ENCODE measurements around the gene GPR6. TPM values are rescaled to one million over a fixed set of nuclear protein-coding genes. Genes with fewer than 3 reads are reported as not detected.

GPR6 gene
- total and polyA plus RNA-seq, 3 experiments from 2014 or later, result not detected

DNA sequence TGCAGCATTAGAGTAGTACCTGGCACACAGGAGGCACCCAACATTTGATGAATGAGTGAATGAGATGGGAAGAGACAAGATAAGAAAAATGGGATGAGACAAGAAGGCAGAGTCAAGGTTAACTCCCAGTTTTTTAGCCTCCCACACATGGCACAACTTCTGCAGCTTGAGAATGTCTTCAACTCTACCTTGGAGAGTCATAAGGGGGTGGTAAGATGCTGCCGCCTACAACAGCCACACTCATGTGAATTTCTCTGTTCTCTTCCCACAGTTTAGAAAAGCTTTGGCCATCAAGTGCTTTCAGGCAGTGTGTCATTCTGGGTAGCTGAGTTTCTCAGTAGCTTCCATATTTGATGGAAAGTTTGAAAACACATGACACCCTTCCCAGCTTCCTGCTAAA lies 19.5 kb upstream of the GPR6 start:
- Histone ChIP-seq H3K9me3 (ENCODE audit: low read length) (no peaks in the 10 kb centered on the region), H3K4me3 (ENCODE audit: low read length) (no peak overlapping the region), H3K27me3 (ENCODE audit: insufficient read depth, low read length, poor library complexity, severe bottlenecking) (no peaks in the 10 kb centered on the region), H3K4me1 (ENCODE audit: insufficient read depth, low read length) (no peaks in the 10 kb centered on the region), H3K27ac (ENCODE audit: low read depth, low read length) (no peak overlapping the region), H3K36me3 (ENCODE audit: insufficient read depth, low read length) (no peaks in the 10 kb centered on the region)
- POLR2A ChIA-PET, result no interaction called here
- Mint-ChIP-seq H3K4me3 (no peak overlapping the region), H3K4me1 (no peaks in the 10 kb centered on the region), H3K27ac (no peak overlapping the region), H3K36me3 (no peaks in the 10 kb centered on the region), H3K9me3 (peaks cover 0 to 2% (median 0%) of the 10 kb centered on the region in 5 donors), H3K27me3 (peaks cover 7 to 28% of the 10 kb centered on the region in 2 donors)
- DNase-seq, result no peak
- CTCF ChIA-PET, result no interaction called here

DNA sequence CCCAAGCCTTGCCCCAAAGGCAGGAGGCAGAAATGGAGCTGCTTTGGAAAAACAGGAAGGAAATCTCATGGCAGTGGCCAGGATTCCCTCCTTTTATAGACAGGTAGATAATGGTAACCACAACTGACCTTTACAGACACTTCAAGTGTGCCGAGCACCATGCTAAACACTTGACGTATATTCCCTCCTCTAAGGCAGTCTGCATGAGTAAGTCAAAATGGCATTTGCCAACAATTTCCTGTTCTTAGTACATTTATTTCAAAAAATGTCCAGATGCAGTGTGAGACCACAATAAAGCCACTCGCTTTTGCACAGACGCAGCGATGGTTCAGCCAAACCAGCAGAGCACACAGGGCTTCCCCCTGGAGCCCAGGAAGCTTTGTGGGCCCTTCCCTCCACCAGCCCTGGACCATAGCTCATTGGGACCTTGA lies 16.5 kb upstream of the GPR6 start:
- H3K4me1 ChIP-seq (ENCODE audit: insufficient read depth, low read length), result no peaks in the 10 kb centered on the region
- no peaks in the 10 kb centered on the region for H3K9me3 ChIP-seq (ENCODE audit: low read length)
- H3K36me3 Mint-ChIP-seq, result no peaks in the 10 kb centered on the region
- no peaks in the 10 kb centered on the region for H3K9me3 Mint-ChIP-seq
- H3K27me3 ChIP-seq (ENCODE audit: insufficient read depth, low read length, poor library complexity, severe bottlenecking), result no peaks in the 10 kb centered on the region
- CTCF ChIA-PET, result no interaction called here
- no peaks in the 10 kb centered on the region for H3K36me3 ChIP-seq (ENCODE audit: insufficient read depth, low read length)
- peaks cover 16 to 25% of the 10 kb centered on the region in 2 donors for H3K27me3 Mint-ChIP-seq
- POLR2A ChIA-PET, result no interaction called here
- no peak overlapping the region for H3K27ac ChIP-seq (ENCODE audit: low read depth, low read length)
- H3K4me3 ChIP-seq (ENCODE audit: low read length), result no peak overlapping the region
- no peaks in the 10 kb centered on the region for H3K4me1 Mint-ChIP-seq
- H3K4me3 Mint-ChIP-seq, result no peak overlapping the region
- no peak for DNase-seq
- H3K27ac Mint-ChIP-seq, result peak overlapping the region in 1 of 8 donors; percentile 28

DNA sequence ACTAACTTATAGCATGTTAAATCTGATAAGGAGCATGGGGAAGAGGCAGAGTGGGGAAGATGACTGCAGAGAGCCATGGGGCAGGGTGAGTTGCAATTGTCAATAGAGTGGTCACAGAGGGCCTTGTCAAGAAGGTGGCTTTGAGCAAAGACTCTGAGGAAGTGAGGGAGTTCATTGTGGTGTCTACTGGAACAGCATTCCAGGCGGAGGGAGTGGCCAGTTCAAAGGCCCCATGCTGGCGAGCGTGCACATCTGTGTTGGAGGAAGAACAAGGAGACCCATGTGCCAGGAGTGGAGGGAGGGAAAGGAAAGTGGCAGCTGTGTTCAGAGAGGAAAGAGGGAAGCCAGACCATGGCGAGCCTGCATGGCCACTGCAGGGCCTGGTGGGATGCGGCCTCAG lies 15.8 kb upstream of the GPR6 start:
- H3K4me3 Mint-ChIP-seq, result no peak overlapping the region
- CTCF ChIA-PET, result no interaction called here

DNA sequence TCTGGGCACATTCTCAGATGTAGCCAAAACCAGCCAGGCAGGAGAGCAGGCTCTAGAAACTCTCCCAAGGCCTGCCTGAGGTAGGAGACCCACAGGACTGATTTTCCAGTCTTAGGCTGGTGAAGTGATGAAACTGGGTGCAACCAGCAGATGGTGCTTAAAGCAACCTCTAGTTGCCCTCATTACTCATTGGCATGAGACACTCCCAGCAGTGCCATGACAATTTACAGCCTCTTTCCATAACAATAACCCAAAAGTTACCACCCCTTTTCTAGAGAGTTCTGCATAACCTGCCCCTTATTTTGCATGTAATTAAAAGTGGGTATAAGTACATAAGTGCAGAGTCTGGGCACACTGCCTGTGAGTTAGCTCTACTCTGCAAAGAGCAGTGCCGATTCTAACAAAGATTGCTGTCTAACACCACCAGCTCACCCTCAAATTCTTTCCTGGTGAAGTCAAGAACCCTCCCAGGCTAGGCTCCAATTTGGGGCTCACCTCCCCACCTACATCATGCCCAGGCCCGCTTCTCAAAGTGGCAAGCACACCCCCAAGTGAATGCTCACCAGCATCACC lies 14.4 kb upstream of the GPR6 start:
- Histone ChIP-seq H3K4me1 (ENCODE audit: insufficient read depth, low read length) (no peaks in the 10 kb centered on the region), H3K27me3 (ENCODE audit: insufficient read depth, low read length, poor library complexity, severe bottlenecking) (no peaks in the 10 kb centered on the region), H3K9me3 (ENCODE audit: low read length) (no peaks in the 10 kb centered on the region), H3K36me3 (ENCODE audit: insufficient read depth, low read length) (no peaks in the 10 kb centered on the region), H3K4me3 (ENCODE audit: low read length) (no peak overlapping the region), H3K27ac (ENCODE audit: low read depth, low read length) (no peak overlapping the region)
- Mint-ChIP-seq H3K27ac (no peak overlapping the region), H3K4me1 (no peaks in the 10 kb centered on the region), H3K9me3 (no peaks in the 10 kb centered on the region), H3K27me3 (peaks cover 16% of the 10 kb centered on the region in 2 donors), H3K4me3 (no peak overlapping the region), H3K36me3 (no peaks in the 10 kb centered on the region)
- ChIA-PET POLR2A (no interaction called here), CTCF (no interaction called here)
- DNase-seq, result no peak

More for the DNA sequence above, 15.8 kb upstream of the GPR6 start:
- no peak for DNase-seq
- H3K36me3 Mint-ChIP-seq, result no peaks in the 10 kb centered on the region
- H3K9me3 Mint-ChIP-seq, result no peaks in the 10 kb centered on the region
- Histone ChIP-seq H3K27ac (ENCODE audit: low read depth, low read length) (no peak overlapping the region), H3K4me3 (ENCODE audit: low read length) (no peak overlapping the region), H3K27me3 (ENCODE audit: insufficient read depth, low read length, poor library complexity, severe bottlenecking) (no peaks in the 10 kb centered on the region), H3K4me1 (ENCODE audit: insufficient read depth, low read length) (no peaks in the 10 kb centered on the region), H3K9me3 (ENCODE audit: low read length) (no peaks in the 10 kb centered on the region), H3K36me3 (ENCODE audit: insufficient read depth, low read length) (no peaks in the 10 kb centered on the region)
- no peaks in the 10 kb centered on the region for H3K4me1 Mint-ChIP-seq
- H3K27me3 Mint-ChIP-seq, result peaks cover 16 to 20% of the 10 kb centered on the region in 2 donors
- POLR2A ChIA-PET, result no interaction called here
- H3K27ac Mint-ChIP-seq, result no peak overlapping the region

DNA sequence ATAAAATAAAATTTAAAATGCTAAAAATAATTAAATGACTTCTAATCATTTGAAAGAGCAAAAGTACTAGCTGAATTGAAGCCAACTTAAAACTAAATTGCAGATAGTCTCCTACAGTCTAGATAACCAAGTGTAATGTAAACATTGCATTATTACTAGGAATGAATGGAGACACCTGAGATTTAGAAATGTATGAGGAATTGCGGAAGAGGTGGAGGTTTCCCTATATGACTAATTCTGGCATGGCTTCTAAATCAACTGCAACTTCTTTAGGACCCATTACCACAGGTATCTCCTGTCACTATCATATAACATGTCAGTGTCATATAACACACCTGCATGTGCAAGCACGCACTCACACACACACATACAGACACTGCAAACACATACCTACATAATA lies 13.2 kb upstream of the GPR6 start:
- Mint-ChIP-seq H3K27me3 (peaks cover 11 to 19% of the 10 kb centered on the region in 2 donors), H3K27ac (no peak overlapping the region), H3K4me1 (no peaks in the 10 kb centered on the region), H3K36me3 (no peaks in the 10 kb centered on the region), H3K9me3 (no peaks in the 10 kb centered on the region), H3K4me3 (no peak overlapping the region)
- POLR2A ChIA-PET, result no interaction called here
- Histone ChIP-seq H3K9me3 (ENCODE audit: low read length) (no peaks in the 10 kb centered on the region), H3K4me3 (ENCODE audit: low read length) (no peak overlapping the region), H3K4me1 (ENCODE audit: insufficient read depth, low read length) (no peaks in the 10 kb centered on the region), H3K36me3 (ENCODE audit: insufficient read depth, low read length) (no peaks in the 10 kb centered on the region), H3K27ac (ENCODE audit: low read depth, low read length) (no peak overlapping the region), H3K27me3 (ENCODE audit: insufficient read depth, low read length, poor library complexity, severe bottlenecking) (no peaks in the 10 kb centered on the region)
- CTCF ChIA-PET, result interaction anchor here (0.7 kb wide), 1 partner anchor 75 kb away, joined by 3 read pairs; no protein-coding TSS in a partner anchor
- no peak for DNase-seq

DNA sequence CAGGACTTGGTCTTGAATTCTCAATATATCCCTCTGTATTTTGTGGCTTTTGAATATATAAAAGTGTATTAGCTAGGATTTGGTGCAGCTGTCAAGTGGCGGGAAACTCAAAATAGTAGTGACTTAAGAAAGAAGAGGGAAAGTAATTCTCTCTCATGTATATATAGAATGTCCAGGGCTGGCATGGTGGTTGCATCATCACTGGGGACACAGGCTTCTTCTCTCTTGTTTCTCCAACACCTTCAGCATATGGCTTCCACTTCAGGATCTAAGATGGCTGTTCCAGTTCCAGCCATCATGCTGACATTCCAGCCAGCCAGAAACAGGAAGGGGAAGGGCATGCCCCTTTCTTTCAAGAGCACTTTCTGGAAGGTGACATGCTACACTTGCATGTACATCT lies 11.8 kb upstream of the GPR6 start:
- no peaks in the 10 kb centered on the region for H3K27me3 ChIP-seq (ENCODE audit: insufficient read depth, low read length, poor library complexity, severe bottlenecking)
- no peak overlapping the region for H3K4me3 Mint-ChIP-seq
- POLR2A ChIA-PET, result no interaction called here
- no peaks in the 10 kb centered on the region for H3K36me3 Mint-ChIP-seq
- peaks cover 13 to 15% of the 10 kb centered on the region in 2 donors for H3K27me3 Mint-ChIP-seq
- no peak overlapping the region for H3K27ac ChIP-seq (ENCODE audit: low read depth, low read length)
- H3K36me3 ChIP-seq (ENCODE audit: insufficient read depth, low read length), result no peaks in the 10 kb centered on the region
- H3K4me3 ChIP-seq (ENCODE audit: low read length), result no peak overlapping the region
- no peaks in the 10 kb centered on the region for H3K4me1 ChIP-seq (ENCODE audit: insufficient read depth, low read length)
- DNase-seq, result no peak
- H3K4me1 Mint-ChIP-seq, result no peaks in the 10 kb centered on the region
- peaks cover 0 to 2% (median 0%) of the 10 kb centered on the region in 5 donors for H3K9me3 Mint-ChIP-seq
- CTCF ChIA-PET, result no interaction called here
- no peaks in the 10 kb centered on the region for H3K9me3 ChIP-seq (ENCODE audit: low read length)
- H3K27ac Mint-ChIP-seq, result no peak overlapping the region

DNA sequence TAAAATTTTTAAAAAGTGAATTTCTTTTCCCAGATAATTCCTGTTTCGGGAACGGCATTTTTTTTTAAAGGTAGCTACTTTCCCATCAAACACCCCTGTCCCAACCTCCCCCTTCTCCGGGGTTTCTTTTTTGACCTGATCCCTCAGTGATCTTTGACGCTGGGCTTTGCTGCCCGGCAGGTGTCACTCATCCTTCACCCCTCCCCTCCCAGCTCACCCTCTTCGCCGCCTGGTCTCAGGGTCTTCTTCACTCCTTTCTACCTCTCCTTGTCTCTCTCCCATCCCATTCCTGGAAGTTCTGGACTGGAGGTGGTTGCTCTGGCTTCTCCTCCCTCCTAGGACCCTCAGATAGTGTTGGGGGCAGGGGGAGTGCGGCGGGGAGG lies 329 bp upstream of the GPR6 start:
- CTCF ChIA-PET, result no interaction called here

DNA sequence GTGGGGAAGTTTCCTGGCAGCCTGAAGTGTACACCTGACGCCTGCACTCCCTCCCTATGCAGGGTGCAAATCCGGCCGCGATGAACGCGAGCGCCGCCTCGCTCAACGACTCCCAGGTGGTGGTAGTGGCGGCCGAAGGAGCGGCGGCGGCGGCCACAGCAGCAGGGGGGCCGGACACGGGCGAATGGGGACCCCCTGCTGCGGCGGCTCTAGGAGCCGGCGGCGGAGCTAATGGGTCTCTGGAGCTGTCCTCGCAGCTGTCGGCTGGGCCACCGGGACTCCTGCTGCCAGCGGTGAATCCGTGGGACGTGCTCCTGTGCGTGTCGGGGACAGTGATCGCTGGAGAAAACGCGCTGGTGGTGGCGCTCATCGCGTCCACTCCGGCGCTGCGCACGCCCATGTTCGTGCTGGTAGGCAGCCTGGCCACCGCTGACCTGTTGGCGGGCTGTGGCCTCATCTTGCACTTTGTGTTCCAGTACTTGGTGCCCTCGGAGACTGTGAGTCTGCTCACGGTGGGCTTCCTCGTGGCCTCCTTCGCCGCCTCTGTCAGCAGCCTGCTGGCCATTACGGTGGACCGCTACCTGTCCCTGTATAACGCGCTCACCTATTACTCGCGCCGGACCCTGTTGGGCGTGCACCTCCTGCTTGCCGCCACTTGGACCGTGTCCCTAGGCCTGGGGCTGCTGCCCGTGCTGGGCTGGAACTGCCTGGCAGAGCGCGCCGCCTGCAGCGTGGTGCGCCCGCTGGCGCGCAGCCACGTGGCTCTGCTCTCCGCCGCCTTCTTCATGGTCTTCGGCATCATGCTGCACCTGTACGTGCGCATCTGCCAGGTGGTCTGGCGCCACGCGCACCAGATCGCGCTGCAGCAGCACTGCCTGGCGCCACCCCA lies 1.2 kb downstream of the GPR6 start:
- Histone ChIP-seq H3K27ac (ENCODE audit: low read depth, low read length) (no peak overlapping the region), H3K9me3 (ENCODE audit: low read length) (no peaks in the 10 kb centered on the region), H3K4me3 (ENCODE audit: low read length) (no peak overlapping the region), H3K4me1 (ENCODE audit: insufficient read depth, low read length) (no peaks in the 10 kb centered on the region), H3K27me3 (ENCODE audit: insufficient read depth, low read length, poor library complexity, severe bottlenecking) (peaks cover 3% of the 10 kb centered on the region), H3K36me3 (ENCODE audit: insufficient read depth, low read length) (no peaks in the 10 kb centered on the region)
- no peak overlapping the region for H3K27ac Mint-ChIP-seq
- H3K36me3 Mint-ChIP-seq, result no peaks in the 10 kb centered on the region
- no peaks in the 10 kb centered on the region for H3K4me1 Mint-ChIP-seq
- H3K27me3 Mint-ChIP-seq, result peaks cover 39 to 66% of the 10 kb centered on the region in 2 donors
- POLR2A ChIA-PET, result no interaction called here
- CTCF ChIA-PET, result no interaction called here
- no peak overlapping the region for H3K4me3 Mint-ChIP-seq
- H3K9me3 Mint-ChIP-seq, result peaks cover 0 to 4% (median 2%) of the 10 kb centered on the region in 5 donors
- no peak for DNase-seq

More for the DNA sequence above, 329 bp upstream of the GPR6 start:
- Histone ChIP-seq H3K4me3 (ENCODE audit: low read length) (no peak overlapping the region), H3K27me3 (ENCODE audit: insufficient read depth, low read length, poor library complexity, severe bottlenecking) (peaks cover 3% of the 10 kb centered on the region), H3K4me1 (ENCODE audit: insufficient read depth, low read length) (no peaks in the 10 kb centered on the region), H3K9me3 (ENCODE audit: low read length) (no peaks in the 10 kb centered on the region), H3K36me3 (ENCODE audit: insufficient read depth, low read length) (no peaks in the 10 kb centered on the region), H3K27ac (ENCODE audit: low read depth, low read length) (no peak overlapping the region)
- H3K9me3 Mint-ChIP-seq, result peaks cover 0 to 4% (median 2%) of the 10 kb centered on the region in 5 donors
- H3K4me3 Mint-ChIP-seq, result no peak overlapping the region
- POLR2A ChIA-PET, result no interaction called here
- no peak for DNase-seq
- no peaks in the 10 kb centered on the region for H3K36me3 Mint-ChIP-seq
- no peaks in the 10 kb centered on the region for H3K4me1 Mint-ChIP-seq
- H3K27ac Mint-ChIP-seq, result no peak overlapping the region
- H3K27me3 Mint-ChIP-seq, result peaks cover 37 to 53% of the 10 kb centered on the region in 2 donors

Measured in CD8-positive, alpha-beta memory T cell (primary cell).